SK-N-SH (cell line): ENCODE measurements around the gene PPTC7. TPM values are rescaled to one million over a fixed set of nuclear protein-coding genes. Genes with fewer than 3 reads are reported as not detected.

ENCODE experiments used
- CTCF ChIA-PET: fragments of 300-600, 350-600 bp; formaldehyde crosslinking; extraction: SDS; loops from one replicate; lab custom pipeline; 2021; lab: Yijun Ruan, JAX
- POLR2A ChIA-PET: fragments of 350-600 bp; sonication (Branson Sonifier 250); formaldehyde crosslinking; extraction: SDS; loops from one replicate; lab custom pipeline; 2020; ENCODE audit warnings: antibody characterized with exemption, inconsistent platforms; lab: Yijun Ruan, JAX
- DNase-seq: peaks from one replicate; pipeline ENCODE4 v3.0.0; 2012
- H2AFZ ChIP-seq: fragments of 200-600 bp; sonication (generic); 2 replicates; pipeline ENCODE4 v1.8.1; 2016; ENCODE audit warnings: antibody characterized with exemption, mild to moderate bottlenecking, low read depth
- H3F3A ChIP-seq: fragments of 200-600 bp; sonication (generic); replicated peaks from 2 replicates; pipeline ENCODE3; 2016; ENCODE audit warnings: antibody characterized with exemption, mild to moderate bottlenecking; ENCODE audit not compliant: insufficient read depth
- H3K27ac ChIP-seq, 2 experiments: fragments of 200-500 bp in 1 of 2; fragments of 200-600 bp in 1 of 2; sonication (Bioruptor generic) in 1 of 2; sonication (generic), shearing (Covaris generic) in 1 of 2; 2 replicates each; pipeline versions ENCODE4 v1.5.1 to v1.6.1; 2014 to 2016; ENCODE audit warnings: low read depth in 2 of 2, inconsistent platforms in 1 of 2, low read length in 1 of 2, mild to moderate bottlenecking in 1 of 2, mixed read lengths in 1 of 2
- H3K27me3 ChIP-seq: fragments of 200-600 bp; sonication (generic), shearing (Covaris generic); 2 replicates; pipeline ENCODE4 v1.6.1; 2016; ENCODE audit warnings: mixed run types; ENCODE audit not compliant: insufficient read depth
- H3K36me3 ChIP-seq, 2 experiments: fragments of 200-500 bp in 1 of 2; fragments of 200-600 bp in 1 of 2; sonication (Bioruptor generic) in 1 of 2; sonication (generic) in 1 of 2; replicated peaks in 1 of 2; 2 replicates each; pipeline versions ENCODE3 to v1.5.1; 2014 to 2016; ENCODE audit warnings: low read length in 1 of 2, mild to moderate bottlenecking in 1 of 2; ENCODE audit not compliant: insufficient read depth in 2 of 2, control insufficient read depth in 1 of 2
- H3K4me1 ChIP-seq, 2 experiments: fragments of 200-500 bp in 1 of 2; fragments of 200-600 bp in 1 of 2; sonication (Bioruptor generic) in 1 of 2; sonication (generic), shearing (Covaris generic) in 1 of 2; 2 replicates each; pipeline versions ENCODE4 v1.5.1 to v1.6.1; 2014 to 2016; ENCODE audit warnings: low read depth in 1 of 2, low read length in 1 of 2, mixed run types in 1 of 2; ENCODE audit not compliant: insufficient read depth in 2 of 2, control insufficient read depth in 1 of 2
- H3K4me2 ChIP-seq: fragments of 200-600 bp; sonication (generic), shearing (Covaris generic); 2 replicates; pipeline ENCODE4 v1.6.1; 2017; ENCODE audit warnings: mixed run types
- H3K4me3 ChIP-seq, 2 experiments: fragments of 200-500 bp in 1 of 2; fragments of 200-600 bp in 1 of 2; sonication (Bioruptor generic) in 1 of 2; sonication (generic), shearing (Covaris generic) in 1 of 2; 2 replicates each; pipeline versions ENCODE4 v1.5.1 to v1.8.1; 2014 to 2016; ENCODE audit warnings: low read depth in 2 of 2, inconsistent platforms in 1 of 2, low read length in 1 of 2, mild to moderate bottlenecking in 1 of 2, mixed read lengths in 1 of 2, moderate library complexity in 1 of 2
- H3K79me2 ChIP-seq: fragments of 200-600 bp; sonication (generic); 2 replicates; pipeline ENCODE4 v1.8.1; 2017; ENCODE audit warnings: mild to moderate bottlenecking; ENCODE audit not compliant: insufficient read depth
- H3K9ac ChIP-seq: fragments of 200-600 bp; sonication (generic); 2 replicates; pipeline ENCODE4 v1.6.1; 2017; ENCODE audit warnings: mixed run types
- H3K9me2 ChIP-seq: fragments of 200-600 bp; sonication (generic); 2 replicates; pipeline ENCODE4 v1.6.1; 2017; ENCODE audit warnings: mixed run types
- H3K9me3 ChIP-seq: fragments of 200-600 bp; sonication (generic); 2 replicates; pipeline ENCODE4 v1.6.1; 2017; ENCODE audit warnings: mixed run types, mild to moderate bottlenecking, moderate library complexity
- H4K20me1 ChIP-seq: fragments of 200-600 bp; sonication (generic); 2 replicates; pipeline ENCODE4 v1.6.1; 2017; ENCODE audit warnings: mild to moderate bottlenecking, mixed run types; ENCODE audit not compliant: insufficient read depth
- EP300 ChIP-seq, 2 experiments: IDR thresholded peaks; 2 replicates each; pipeline versions ENCODE4 v1.4.0 to v1.6.1; 2012; ENCODE audit warnings: borderline replicate concordance in 1 of 2, low read depth in 1 of 2, low read length in 1 of 2
- EZH2phosphoT487 ChIP-seq: fragments of 200-600 bp; sonication (generic); IDR thresholded peaks from 2 replicates; pipeline ENCODE4 v1.6.1; 2017; ENCODE audit warnings: low read depth, mixed run types, mild to moderate bottlenecking, antibody characterized with exemption, moderate library complexity, borderline replicate concordance
- FOSL2 ChIP-seq: IDR thresholded peaks from 2 replicates; pipeline ENCODE4 v1.4.0; 2012; ENCODE audit warnings: low read depth, mild to moderate bottlenecking, moderate library complexity, borderline replicate concordance
- FOXM1 ChIP-seq: IDR thresholded peaks from 2 replicates; pipeline ENCODE4 v1.4.0; 2012; ENCODE audit warnings: low read depth, mild to moderate bottlenecking
- GATA2 ChIP-seq: sonication (generic); formaldehyde crosslinking; IDR thresholded peaks from 2 replicates; pipeline ENCODE4 v1.5.0; 2020; ENCODE audit warnings: mild to moderate bottlenecking, missing genetic modification reagents
- JUND ChIP-seq: IDR thresholded peaks from 2 replicates; pipeline ENCODE4 v1.4.0; 2012
- MEF2A ChIP-seq: IDR thresholded peaks from 2 replicates; pipeline ENCODE4 v1.4.0; 2012; ENCODE audit warnings: low read depth, borderline replicate concordance
- NRF1 ChIP-seq: IDR thresholded peaks from 2 replicates; pipeline ENCODE4 v1.6.1; 2012; ENCODE audit warnings: low read depth, mild to moderate bottlenecking, low read length
- POLR2AphosphoS5 ChIP-seq: IDR thresholded peaks from 2 replicates; pipeline ENCODE4 v1.6.1; 2012; ENCODE audit warnings: low read depth, low read length
- RAD21 ChIP-seq: IDR thresholded peaks from 2 replicates; pipeline ENCODE4 v1.6.1; 2012; ENCODE audit warnings: mild to moderate bottlenecking, low read length
- RCOR1 ChIP-seq: fragments of 150-350 bp; IDR thresholded peaks from 2 replicates; pipeline ENCODE4 v1.6.1; 2017; ENCODE audit warnings: antibody characterized with exemption, low read length
- SIN3A ChIP-seq: IDR thresholded peaks from 2 replicates; pipeline ENCODE4 v1.6.1; 2012; ENCODE audit warnings: low read depth, mild to moderate bottlenecking, low read length, moderate library complexity, borderline replicate concordance
- SMC3 ChIP-seq: IDR thresholded peaks from 2 replicates; pipeline ENCODE4 v1.6.1; 2012; ENCODE audit warnings: low read depth, low read length, improper control_type of control experiment
- TEAD4 ChIP-seq: IDR thresholded peaks from 2 replicates; pipeline ENCODE4 v1.4.0; 2012; ENCODE audit warnings: mild to moderate bottlenecking, borderline replicate concordance; ENCODE audit not compliant: insufficient read depth
- YY1 ChIP-seq: IDR thresholded peaks from 2 replicates; pipeline ENCODE4 v1.4.0; 2012; ENCODE audit warnings: low read depth, mild to moderate bottlenecking
- WGBS: methylation state at CpG from one replicate; pipeline ENCODE4 v1.1.6; 2017; ENCODE audit warnings: low lambda C conversion rate; 5-methylcytosine and 5-hydroxymethylcytosine counted together
- polyA plus RNA-seq, 3 experiments: library from polyadenylated mRNA; depleted of rRNA; stranded (reverse); fragments of >200 nt; gene quantifications; 2 replicates each; pipeline ENCODE4 v1.2.3, GENCODE V29; 2012
- TF ChIP-seq, protein P1 (sequence below): fragments of 150-350 bp; IDR thresholded peaks from 2 replicates; pipeline ENCODE4 v1.6.1; 2016; ENCODE audit warnings: mild to moderate bottlenecking, low read depth, low read length
- TF ChIP-seq, protein P2 (sequence below): IDR thresholded peaks from 2 replicates; pipeline ENCODE4 v1.4.0; 2012; ENCODE audit warnings: low read depth, borderline replicate concordance
- TF ChIP-seq, protein P3 (sequence below): fragments of 150-350 bp; IDR thresholded peaks from 2 replicates; pipeline ENCODE4 v1.6.1; 2017; ENCODE audit warnings: antibody characterized with exemption, low read length, low read depth, borderline replicate concordance
- TF ChIP-seq, protein P4 (sequence below): IDR thresholded peaks from 2 replicates; pipeline ENCODE4 v1.6.1; 2012; ENCODE audit warnings: mild to moderate bottlenecking, low read depth, low read length, moderate library complexity

The PPTC7 gene
- polyA plus RNA-seq, 1 of the 3 experiments (the other 2 are of a cell fraction) = 9.6 TPM

DNA sequence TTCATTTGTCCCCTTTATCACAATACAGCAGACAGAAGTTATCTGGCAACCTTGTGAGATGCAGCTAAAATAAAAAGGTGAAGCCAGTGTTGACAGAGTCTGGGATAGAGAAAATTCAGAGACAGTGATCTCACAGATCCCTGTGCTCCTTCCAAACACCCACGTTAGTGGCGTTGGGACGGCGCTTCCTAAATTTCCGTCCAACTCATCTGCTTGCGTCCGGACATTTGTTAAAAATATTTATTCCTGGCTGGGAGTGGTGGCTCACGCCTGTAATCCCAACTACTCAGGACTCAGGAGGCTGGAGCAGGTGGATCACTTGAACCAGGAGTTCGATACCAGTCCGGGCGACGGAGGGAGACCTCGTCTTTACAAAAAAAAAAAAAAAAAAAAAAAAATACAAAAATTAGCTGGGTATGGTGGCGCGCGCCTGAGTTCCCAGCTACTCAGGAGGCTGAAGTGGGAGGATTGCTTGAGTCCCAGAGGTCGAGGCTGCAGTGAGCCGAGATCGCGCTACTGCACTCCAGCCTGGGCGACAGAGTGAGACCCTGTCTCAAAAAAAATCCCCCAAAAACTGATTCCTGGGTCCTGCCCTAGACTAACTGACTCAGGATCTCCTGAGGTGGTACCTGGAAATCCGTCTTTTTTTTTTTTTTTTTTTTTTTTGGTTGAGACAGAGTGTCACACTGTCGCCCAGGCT lies 30.1 kb upstream of the PPTC7 start:
- Histone ChIP-seq H3K4me1 (peaks cover 2 to 12% of the 10 kb centered on the region in 2 experiments; a peak in 3 of 4 replicates), H3F3A (no peaks in the 10 kb centered on the region), H3K27me3 (no peaks in the 10 kb centered on the region), H3K79me2 (peaks cover 12% of the 10 kb centered on the region), H3K36me3 (no peaks in the 10 kb centered on the region), H2AFZ (peak overlapping the region; percentile 89), H3K4me3 (peak overlapping the region; percentile 64 to 70), H3K9ac (peak overlapping the region; percentile 76), H3K4me2 (peak overlapping the region; percentile 94), H3K27ac (peak overlapping the region in 1 of 2 experiments; percentile 4; a peak in 1 of 4 replicates), H3K9me3 (no peaks in the 10 kb centered on the region), H4K20me1 (no peaks in the 10 kb centered on the region), H3K9me2 (no peaks in the 10 kb centered on the region)
- POLR2A ChIA-PET = interaction anchor here (0.6 to 1.5 kb wide), 5 partner anchors 18 to 189 kb away, joined by 3 to 8 read pairs (median 4); partner anchors contain the start of genes FAM216A, GPN3 and PPP1CC
- CTCF ChIA-PET = interaction anchor here (0.7 to 4.3 kb wide), 6 partner anchors 10 to 275 kb away, joined by 3 to 30 read pairs (median 5); partner anchors contain the start of gene ARPC3
- TF ChIP-seq RCOR1 (no peak), SMC3 (no peak)
- WGBS = 78% methylated on average over 23 of the region's 23 CpGs
- DNase-seq = no peak

DNA sequence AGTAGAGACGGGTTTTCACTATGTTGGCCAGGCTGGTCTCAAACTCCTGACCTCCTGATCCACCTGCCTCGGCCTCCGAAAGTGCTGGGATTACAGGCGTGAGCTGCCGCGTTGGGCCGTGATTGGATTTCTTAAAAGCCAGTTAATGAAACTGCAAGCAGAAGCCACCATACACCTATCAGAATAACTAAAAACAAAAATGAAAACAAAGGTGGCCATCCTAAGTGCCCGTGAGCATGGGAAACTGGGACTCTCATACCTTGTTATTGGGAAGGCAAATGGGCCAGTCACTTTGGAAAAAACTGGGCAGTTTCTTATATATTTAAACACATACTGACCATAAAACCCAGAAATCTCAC lies 23.1 kb upstream of the PPTC7 start:
- CTCF ChIA-PET = interaction anchor here (1.5 kb wide), 1 partner anchor 93 kb away, joined by 3 read pairs; no protein-coding TSS in a partner anchor
- Histone ChIP-seq H3K9ac (no peak overlapping the region), H3K27me3 (no peaks in the 10 kb centered on the region)
- no peak for DNase-seq
- TF ChIP-seq NRF1 (no peak), YY1 (no peak), EZH2phosphoT487 (no peak), EP300 (IDR thresholded peaks at IDR 0.05; ENCODE audit: borderline replicate concordance in 1 of 2, low read depth in 1 of 2, low read length in 1 of 2) (no peak), MEF2A (no peak), POLR2AphosphoS5 (no peak), FOSL2 (no peak), RAD21 (no peak), FOXM1 (no peak), GATA2 (CRISPR knock-in tag) (no peak), RCOR1 (no peak), TEAD4 (no peak), JUND (no peak), SIN3A (no peak)
- TF ChIP-seq, protein P1, sequence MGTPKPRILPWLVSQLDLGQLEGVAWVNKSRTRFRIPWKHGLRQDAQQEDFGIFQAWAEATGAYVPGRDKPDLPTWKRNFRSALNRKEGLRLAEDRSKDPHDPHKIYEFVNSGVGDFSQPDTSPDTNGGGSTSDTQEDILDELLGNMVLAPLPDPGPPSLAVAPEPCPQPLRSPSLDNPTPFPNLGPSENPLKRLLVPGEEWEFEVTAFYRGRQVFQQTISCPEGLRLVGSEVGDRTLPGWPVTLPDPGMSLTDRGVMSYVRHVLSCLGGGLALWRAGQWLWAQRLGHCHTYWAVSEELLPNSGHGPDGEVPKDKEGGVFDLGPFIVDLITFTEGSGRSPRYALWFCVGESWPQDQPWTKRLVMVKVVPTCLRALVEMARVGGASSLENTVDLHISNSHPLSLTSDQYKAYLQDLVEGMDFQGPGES = no peak
- TF ChIP-seq, protein P2, sequence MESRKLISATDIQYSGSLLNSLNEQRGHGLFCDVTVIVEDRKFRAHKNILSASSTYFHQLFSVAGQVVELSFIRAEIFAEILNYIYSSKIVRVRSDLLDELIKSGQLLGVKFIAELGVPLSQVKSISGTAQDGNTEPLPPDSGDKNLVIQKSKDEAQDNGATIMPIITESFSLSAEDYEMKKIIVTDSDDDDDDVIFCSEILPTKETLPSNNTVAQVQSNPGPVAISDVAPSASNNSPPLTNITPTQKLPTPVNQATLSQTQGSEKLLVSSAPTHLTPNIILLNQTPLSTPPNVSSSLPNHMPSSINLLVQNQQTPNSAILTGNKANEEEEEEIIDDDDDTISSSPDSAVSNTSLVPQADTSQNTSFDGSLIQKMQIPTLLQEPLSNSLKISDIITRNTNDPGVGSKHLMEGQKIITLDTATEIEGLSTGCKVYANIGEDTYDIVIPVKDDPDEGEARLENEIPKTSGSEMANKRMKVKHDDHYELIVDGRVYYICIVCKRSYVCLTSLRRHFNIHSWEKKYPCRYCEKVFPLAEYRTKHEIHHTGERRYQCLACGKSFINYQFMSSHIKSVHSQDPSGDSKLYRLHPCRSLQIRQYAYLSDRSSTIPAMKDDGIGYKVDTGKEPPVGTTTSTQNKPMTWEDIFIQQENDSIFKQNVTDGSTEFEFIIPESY = no peak
- TF ChIP-seq, protein P3, sequence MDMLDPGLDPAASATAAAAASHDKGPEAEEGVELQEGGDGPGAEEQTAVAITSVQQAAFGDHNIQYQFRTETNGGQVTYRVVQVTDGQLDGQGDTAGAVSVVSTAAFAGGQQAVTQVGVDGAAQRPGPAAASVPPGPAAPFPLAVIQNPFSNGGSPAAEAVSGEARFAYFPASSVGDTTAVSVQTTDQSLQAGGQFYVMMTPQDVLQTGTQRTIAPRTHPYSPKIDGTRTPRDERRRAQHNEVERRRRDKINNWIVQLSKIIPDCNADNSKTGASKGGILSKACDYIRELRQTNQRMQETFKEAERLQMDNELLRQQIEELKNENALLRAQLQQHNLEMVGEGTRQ = no peak
- TF ChIP-seq, protein P4, sequence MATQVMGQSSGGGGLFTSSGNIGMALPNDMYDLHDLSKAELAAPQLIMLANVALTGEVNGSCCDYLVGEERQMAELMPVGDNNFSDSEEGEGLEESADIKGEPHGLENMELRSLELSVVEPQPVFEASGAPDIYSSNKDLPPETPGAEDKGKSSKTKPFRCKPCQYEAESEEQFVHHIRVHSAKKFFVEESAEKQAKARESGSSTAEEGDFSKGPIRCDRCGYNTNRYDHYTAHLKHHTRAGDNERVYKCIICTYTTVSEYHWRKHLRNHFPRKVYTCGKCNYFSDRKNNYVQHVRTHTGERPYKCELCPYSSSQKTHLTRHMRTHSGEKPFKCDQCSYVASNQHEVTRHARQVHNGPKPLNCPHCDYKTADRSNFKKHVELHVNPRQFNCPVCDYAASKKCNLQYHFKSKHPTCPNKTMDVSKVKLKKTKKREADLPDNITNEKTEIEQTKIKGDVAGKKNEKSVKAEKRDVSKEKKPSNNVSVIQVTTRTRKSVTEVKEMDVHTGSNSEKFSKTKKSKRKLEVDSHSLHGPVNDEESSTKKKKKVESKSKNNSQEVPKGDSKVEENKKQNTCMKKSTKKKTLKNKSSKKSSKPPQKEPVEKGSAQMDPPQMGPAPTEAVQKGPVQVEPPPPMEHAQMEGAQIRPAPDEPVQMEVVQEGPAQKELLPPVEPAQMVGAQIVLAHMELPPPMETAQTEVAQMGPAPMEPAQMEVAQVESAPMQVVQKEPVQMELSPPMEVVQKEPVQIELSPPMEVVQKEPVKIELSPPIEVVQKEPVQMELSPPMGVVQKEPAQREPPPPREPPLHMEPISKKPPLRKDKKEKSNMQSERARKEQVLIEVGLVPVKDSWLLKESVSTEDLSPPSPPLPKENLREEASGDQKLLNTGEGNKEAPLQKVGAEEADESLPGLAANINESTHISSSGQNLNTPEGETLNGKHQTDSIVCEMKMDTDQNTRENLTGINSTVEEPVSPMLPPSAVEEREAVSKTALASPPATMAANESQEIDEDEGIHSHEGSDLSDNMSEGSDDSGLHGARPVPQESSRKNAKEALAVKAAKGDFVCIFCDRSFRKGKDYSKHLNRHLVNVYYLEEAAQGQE = no peak
- TF ChIP-seq, all 33 proteins: peak for 0
- Histone ChIP-seq H3K9me2 (no peaks in the 10 kb centered on the region), H2AFZ (no peak overlapping the region), H3K27ac (no peak overlapping the region), H4K20me1 (no peaks in the 10 kb centered on the region), H3F3A (no peaks in the 10 kb centered on the region), H3K4me2 (no peak overlapping the region), H3K9me3 (no peaks in the 10 kb centered on the region), H3K79me2 (no peaks in the 10 kb centered on the region), H3K4me1 (no peaks in the 10 kb centered on the region), H3K4me3 (no peak overlapping the region), H3K36me3 (no peaks in the 10 kb centered on the region)
- WGBS = 93% methylated on average over 8 of the region's 8 CpGs
- POLR2A ChIA-PET = no interaction called here
